ENCODE measurements around the gene MYL7. TPM values are rescaled to one million over a fixed set of nuclear protein-coding genes. Genes with fewer than 3 reads are reported as not detected.

MYL7 gene
- total and polyA plus RNA-seq, 2 of the 13 experiments (the other 11 are each of a cell fraction or from before 2014, with no cell fraction given), result 1.8 TPM; not detected in 1

- DNase-seq (ENCODE audit: low spot score) (no peak), FAIRE-seq (no peak), ATAC-seq (no peak)
- intact Hi-C loops (cut with micrococcal nuclease; ENCODE audit: unreplicated experiment) (no loop called here), in situ Hi-C loops (cut with HindIII; ENCODE audit: extremely low pct_ligation_motif_present, low pct_unique_long_range_greater_than_20kb) (no loop called here)
- ChIA-PET CTCF (ENCODE audit: low intra/inter-chr PET ratio, low total read pairs) (no interaction called here), POLR2A (no interaction called here)
- H3K9ac ChIP-seq (ENCODE audit: insufficient read depth, low read depth, low read length), result no peak overlapping the region
- no peak overlapping the region for H3K4me3 ChIP-seq (replicated peaks in 1 of 3; ENCODE audit: insufficient read depth in 1 of 3, low read depth in 2 of 3, low read length in 3 of 3)
- H3K4me1 ChIP-seq (ENCODE audit: insufficient read depth, low read length), result no peaks in the 10 kb centered on the region
- H3K27ac ChIP-seq (ENCODE audit: extremely low read length, insufficient read depth, low read length), result no peak overlapping the region
- H3K79me2 ChIP-seq (ENCODE audit: insufficient read depth, low read length), result no peaks in the 10 kb centered on the region
- H4K20me1 ChIP-seq (ENCODE audit: insufficient read depth, low read length), result no peaks in the 10 kb centered on the region
- H3K9me3 ChIP-seq (ENCODE audit: low read length), result no peaks in the 10 kb centered on the region
- BruUV-seq (replicated peaks), result no TSS peak
- H2AFZ ChIP-seq (ENCODE audit: low read length), result no peak overlapping the region
- H3K27me3 ChIP-seq (ENCODE audit: control insufficient read depth in 1 of 2, insufficient read depth in 2 of 2, low read length in 2 of 2), result peaks cover 0 to 3% of the 10 kb centered on the region in 2 experiments; a peak in 2 of 5 replicates
- no peaks in the 10 kb centered on the region for H3K36me3 ChIP-seq (replicated peaks in 1 of 2; ENCODE audit: control insufficient read depth in 1 of 2, insufficient read depth in 2 of 2, low read length in 2 of 2)
- no peak overlapping the region for H3K4me2 ChIP-seq (ENCODE audit: low read depth, low read length)
- TF ChIP-seq ZMAT3 (CRISPR knock-in tag; conservative IDR thresholded peaks at IDR 0.05) (no peak), ZNF235 (CRISPR knock-in tag; IDR thresholded peaks at IDR 0.05; ENCODE audit: borderline replicate concordance) (no peak), LCORL (IDR thresholded peaks at IDR 0.05) (no peak), LCORL (CRISPR knock-in tag; IDR thresholded peaks at IDR 0.05) (no peak), ZNF713 (CRISPR knock-in tag; IDR thresholded peaks at IDR 0.05) (no peak), HES4 (CRISPR knock-in tag; IDR thresholded peaks at IDR 0.05; ENCODE audit: borderline replicate concordance) (no peak), SAP130 (CRISPR knock-in tag; IDR thresholded peaks at IDR 0.05; ENCODE audit: low read depth) (no peak), ZNF549 (CRISPR knock-in tag; IDR thresholded peaks at IDR 0.05) (no peak), NFE2L2 (IDR thresholded peaks at IDR 0.05; ENCODE audit: low read length) (no peak), NCOA5 (CRISPR knock-in tag; IDR thresholded peaks at IDR 0.05) (no peak), TBX2 (CRISPR knock-in tag; IDR thresholded peaks at IDR 0.05; ENCODE audit: borderline replicate concordance) (no peak)
- TF ChIP-seq, protein P1, sequence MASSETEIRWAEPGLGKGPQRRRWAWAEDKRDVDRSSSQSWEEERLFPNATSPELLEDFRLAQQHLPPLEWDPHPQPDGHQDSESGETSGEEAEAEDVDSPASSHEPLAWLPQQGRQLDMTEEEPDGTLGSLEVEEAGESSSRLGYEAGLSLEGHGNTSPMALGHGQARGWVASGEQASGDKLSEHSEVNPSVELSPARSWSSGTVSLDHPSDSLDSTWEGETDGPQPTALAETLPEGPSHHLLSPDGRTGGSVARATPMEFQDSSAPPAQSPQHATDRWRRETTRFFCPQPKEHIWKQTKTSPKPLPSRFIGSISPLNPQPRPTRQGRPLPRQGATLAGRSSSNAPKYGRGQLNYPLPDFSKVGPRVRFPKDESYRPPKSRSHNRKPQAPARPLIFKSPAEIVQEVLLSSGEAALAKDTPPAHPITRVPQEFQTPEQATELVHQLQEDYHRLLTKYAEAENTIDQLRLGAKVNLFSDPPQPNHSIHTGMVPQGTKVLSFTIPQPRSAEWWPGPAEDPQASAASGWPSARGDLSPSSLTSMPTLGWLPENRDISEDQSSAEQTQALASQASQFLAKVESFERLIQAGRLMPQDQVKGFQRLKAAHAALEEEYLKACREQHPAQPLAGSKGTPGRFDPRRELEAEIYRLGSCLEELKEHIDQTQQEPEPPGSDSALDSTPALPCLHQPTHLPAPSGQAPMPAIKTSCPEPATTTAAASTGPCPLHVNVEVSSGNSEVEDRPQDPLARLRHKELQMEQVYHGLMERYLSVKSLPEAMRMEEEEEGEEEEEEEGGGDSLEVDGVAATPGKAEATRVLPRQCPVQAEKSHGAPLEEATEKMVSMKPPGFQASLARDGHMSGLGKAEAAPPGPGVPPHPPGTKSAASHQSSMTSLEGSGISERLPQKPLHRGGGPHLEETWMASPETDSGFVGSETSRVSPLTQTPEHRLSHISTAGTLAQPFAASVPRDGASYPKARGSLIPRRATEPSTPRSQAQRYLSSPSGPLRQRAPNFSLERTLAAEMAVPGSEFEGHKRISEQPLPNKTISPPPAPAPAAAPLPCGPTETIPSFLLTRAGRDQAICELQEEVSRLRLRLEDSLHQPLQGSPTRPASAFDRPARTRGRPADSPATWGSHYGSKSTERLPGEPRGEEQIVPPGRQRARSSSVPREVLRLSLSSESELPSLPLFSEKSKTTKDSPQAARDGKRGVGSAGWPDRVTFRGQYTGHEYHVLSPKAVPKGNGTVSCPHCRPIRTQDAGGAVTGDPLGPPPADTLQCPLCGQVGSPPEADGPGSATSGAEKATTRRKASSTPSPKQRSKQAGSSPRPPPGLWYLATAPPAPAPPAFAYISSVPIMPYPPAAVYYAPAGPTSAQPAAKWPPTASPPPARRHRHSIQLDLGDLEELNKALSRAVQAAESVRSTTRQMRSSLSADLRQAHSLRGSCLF (CRISPR knock-in tag; IDR thresholded peaks at IDR 0.05; ENCODE audit: borderline replicate concordance), result no peak
- TF ChIP-seq, protein P2, sequence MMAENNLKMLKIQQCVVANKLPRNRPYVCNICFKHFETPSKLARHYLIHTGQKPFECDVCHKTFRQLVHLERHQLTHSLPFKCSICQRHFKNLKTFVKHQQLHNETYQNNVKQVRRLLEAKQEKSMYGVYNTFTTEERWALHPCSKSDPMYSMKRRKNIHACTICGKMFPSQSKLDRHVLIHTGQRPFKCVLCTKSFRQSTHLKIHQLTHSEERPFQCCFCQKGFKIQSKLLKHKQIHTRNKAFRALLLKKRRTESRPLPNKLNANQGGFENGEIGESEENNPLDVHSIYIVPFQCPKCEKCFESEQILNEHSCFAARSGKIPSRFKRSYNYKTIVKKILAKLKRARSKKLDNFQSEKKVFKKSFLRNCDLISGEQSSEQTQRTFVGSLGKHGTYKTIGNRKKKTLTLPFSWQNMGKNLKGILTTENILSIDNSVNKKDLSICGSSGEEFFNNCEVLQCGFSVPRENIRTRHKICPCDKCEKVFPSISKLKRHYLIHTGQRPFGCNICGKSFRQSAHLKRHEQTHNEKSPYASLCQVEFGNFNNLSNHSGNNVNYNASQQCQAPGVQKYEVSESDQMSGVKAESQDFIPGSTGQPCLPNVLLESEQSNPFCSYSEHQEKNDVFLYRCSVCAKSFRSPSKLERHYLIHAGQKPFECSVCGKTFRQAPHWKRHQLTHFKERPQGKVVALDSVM (CRISPR knock-in tag; IDR thresholded peaks at IDR 0.05), result no peak
- TF ChIP-seq, protein P3, sequence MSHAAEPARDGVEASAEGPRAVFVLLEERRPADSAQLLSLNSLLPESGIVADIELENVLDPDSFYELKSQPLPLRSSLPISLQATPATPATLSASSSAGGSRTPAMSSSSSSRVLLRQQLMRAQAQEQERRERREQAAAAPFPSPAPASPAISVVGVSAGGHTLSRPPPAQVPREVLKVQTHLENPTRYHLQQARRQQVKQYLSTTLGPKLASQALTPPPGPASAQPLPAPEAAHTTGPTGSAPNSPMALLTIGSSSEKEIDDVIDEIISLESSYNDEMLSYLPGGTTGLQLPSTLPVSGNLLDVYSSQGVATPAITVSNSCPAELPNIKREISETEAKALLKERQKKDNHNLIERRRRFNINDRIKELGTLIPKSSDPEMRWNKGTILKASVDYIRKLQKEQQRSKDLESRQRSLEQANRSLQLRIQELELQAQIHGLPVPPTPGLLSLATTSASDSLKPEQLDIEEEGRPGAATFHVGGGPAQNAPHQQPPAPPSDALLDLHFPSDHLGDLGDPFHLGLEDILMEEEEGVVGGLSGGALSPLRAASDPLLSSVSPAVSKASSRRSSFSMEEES (CRISPR knock-in tag; IDR thresholded peaks at IDR 0.05), result no peak
Observed at GRCh38 chr7:44167920-44168319, 26.8 kb upstream of the MYL7 start.
